IMR-90 (cell line): ENCODE data around the gene NABP1. TPM values are rescaled to one million over a fixed set of nuclear protein-coding genes. Genes with fewer than 3 reads are reported as not detected.

Source experiments
- ATAC-seq: fragments of 200-7000 bp; cut with Tn5 transposase; 2 replicates; pipeline ENCODE4 v1.9.1; 2020; ENCODE audit warnings: low read depth, mild to moderate bottlenecking, moderate library complexity
- BruUV-seq: library from RNA; stranded (reverse); fragments of 400-500 nt; replicated peaks from 2 replicates; lab custom pipeline; 2021; lab: Mats Ljungman, UMichigan
- CTCF ChIA-PET: fragments of 300-600 bp; formaldehyde crosslinking; extraction: SDS; loops from one replicate; lab custom pipeline; 2021; ENCODE audit warnings: antibody characterized with exemption; lab: Yijun Ruan, JAX
- POLR2A ChIA-PET: fragments of 300-600 bp; sonication (Branson Sonifier 250); formaldehyde crosslinking; loops from one replicate; lab custom pipeline; 2022; ENCODE audit warnings: antibody characterized with exemption; ENCODE audit not compliant: unreplicated experiment; lab: Charles Lee
- DNase-seq: peaks from one replicate; pipeline ENCODE4 v3.0.0; 2013
- H2AFZ ChIP-seq: replicated peaks from 2 replicates; pipeline ENCODE3; 2013; ENCODE audit warnings: low read length, mild to moderate bottlenecking; ENCODE audit not compliant: poor library complexity
- H2AK5ac ChIP-seq: 2 replicates; pipeline ENCODE4 v1.6.1; 2013; ENCODE audit warnings: low read depth, low read length, inconsistent platforms
- H2AK9ac ChIP-seq: replicated peaks from 2 replicates; pipeline ENCODE3; 2013; ENCODE audit warnings: mild to moderate bottlenecking, low read depth, low read length, moderate library complexity; ENCODE audit not compliant: poor library complexity
- H2BK120ac ChIP-seq: 2 replicates; pipeline ENCODE4 v1.6.1; 2013; ENCODE audit warnings: low read depth, low read length, inconsistent platforms
- H2BK15ac ChIP-seq: 3 replicates; pipeline ENCODE4 v1.6.1; 2013; ENCODE audit warnings: low read depth, low read length, inconsistent platforms
- H2BK20ac ChIP-seq: 2 replicates; pipeline ENCODE4 v1.6.1; 2013; ENCODE audit warnings: low read depth, mild to moderate bottlenecking, inconsistent platforms, low read length, moderate library complexity
- H2BK5ac ChIP-seq: 2 replicates; pipeline ENCODE4 v1.6.1; 2013; ENCODE audit warnings: mild to moderate bottlenecking, low read depth, low read length, inconsistent platforms; ENCODE audit not compliant: poor library complexity, severe bottlenecking
- H3K14ac ChIP-seq: replicated peaks from 2 replicates; pipeline ENCODE4 v1.6.1; 2013; ENCODE audit warnings: low read depth, low read length, inconsistent platforms
- H3K18ac ChIP-seq: 2 replicates; pipeline ENCODE4 v1.6.1; 2013; ENCODE audit warnings: low read depth, low read length, control low read depth
- H3K23ac ChIP-seq: 2 replicates; pipeline ENCODE4 v1.6.1; 2013; ENCODE audit warnings: low read depth, low read length, inconsistent platforms
- H3K27ac ChIP-seq: 2 replicates; pipeline ENCODE4 v1.5.1; 2013; ENCODE audit warnings: mild to moderate bottlenecking, control low read depth, low read length; ENCODE audit not compliant: insufficient read depth
- H3K27me3 ChIP-seq: 2 replicates; pipeline ENCODE4 v1.6.1; 2013; ENCODE audit warnings: low read length; ENCODE audit not compliant: control insufficient read depth, insufficient read depth
- H3K36me3 ChIP-seq: 2 replicates; pipeline ENCODE4 v1.6.1; 2013; ENCODE audit warnings: low read length, mixed read lengths; ENCODE audit not compliant: control insufficient read depth, insufficient read depth
- H3K4ac ChIP-seq: 2 replicates; pipeline ENCODE4 v1.6.1; 2013; ENCODE audit warnings: low read depth, low read length, inconsistent platforms
- H3K4me1 ChIP-seq: 2 replicates; pipeline ENCODE4 v1.6.1; 2013; ENCODE audit warnings: low read length, mixed read lengths; ENCODE audit not compliant: control insufficient read depth, insufficient read depth
- H3K4me2 ChIP-seq: 2 replicates; pipeline ENCODE4 v1.6.1; 2013; ENCODE audit warnings: low read depth, mild to moderate bottlenecking, control low read depth, low read length, moderate library complexity
- H3K4me3 ChIP-seq: 2 replicates; pipeline ENCODE4 v1.5.1; 2013; ENCODE audit warnings: low read depth, mild to moderate bottlenecking, control low read depth, low read length, moderate library complexity; ENCODE audit not compliant: insufficient read depth
- H3K56ac ChIP-seq: 2 replicates; pipeline ENCODE4 v1.6.1; 2013; ENCODE audit warnings: low read length, inconsistent platforms; ENCODE audit not compliant: insufficient read depth; ENCODE audit errors: extremely low read depth
- H3K79me1 ChIP-seq, 2 experiments: 2 replicates each; pipeline ENCODE4 v1.6.1; 2013; ENCODE audit warnings: low read length in 2 of 2, inconsistent platforms in 1 of 2, low read depth in 1 of 2
- H3K9ac ChIP-seq: 2 replicates; pipeline ENCODE4 v1.6.1; 2013; ENCODE audit warnings: low read depth, low read length, control low read depth
- H3K9me1 ChIP-seq: 2 replicates; pipeline ENCODE4 v1.6.1; 2013; ENCODE audit warnings: low read length, inconsistent platforms; ENCODE audit not compliant: insufficient read depth
- H3K9me3 ChIP-seq: 2 replicates; pipeline ENCODE4 v1.6.1; 2013; ENCODE audit warnings: low read length; ENCODE audit not compliant: control insufficient read depth, insufficient read depth
- H4K20me1 ChIP-seq: 2 replicates; pipeline ENCODE4 v1.6.1; 2013; ENCODE audit warnings: low read length, inconsistent platforms; ENCODE audit not compliant: insufficient read depth
- H4K5ac ChIP-seq: 2 replicates; pipeline ENCODE4 v1.6.1; 2013; ENCODE audit warnings: mild to moderate bottlenecking, low read depth, low read length, control low read depth
- H4K8ac ChIP-seq, 2 experiments: 2 replicates each; pipeline ENCODE4 v1.6.1; 2013; ENCODE audit warnings: low read depth in 2 of 2, low read length in 2 of 2, control low read depth in 1 of 2, inconsistent platforms in 1 of 2
- H4K91ac ChIP-seq: 2 replicates; pipeline ENCODE4 v1.6.1; 2013; ENCODE audit warnings: low read depth, low read length, inconsistent platforms; ENCODE audit not compliant: insufficient read depth
- CHD1 ChIP-seq: IDR thresholded peaks from 2 replicates; pipeline ENCODE4 v1.6.1; 2012; ENCODE audit warnings: low read depth, low read length, improper control_type of control experiment
- MAFK ChIP-seq: IDR thresholded peaks from 2 replicates; pipeline ENCODE4 v1.6.1; 2012; ENCODE audit warnings: low read depth, low read length, improper control_type of control experiment
- POLR2A ChIP-seq: IDR thresholded peaks from 2 replicates; pipeline ENCODE4 v1.6.1; 2012; ENCODE audit warnings: mild to moderate bottlenecking, low read depth, low read length
- RCOR1 ChIP-seq: IDR thresholded peaks from 2 replicates; pipeline ENCODE4 v1.6.1; 2012; ENCODE audit warnings: mild to moderate bottlenecking, low read length, improper control_type of control experiment; ENCODE audit not compliant: insufficient replicate concordance
- dilution Hi-C: fragments of 300-500 bp; cut with HindIII; formaldehyde crosslinking; loops from one replicate; pipeline ENCODE4 v1.14.3; 2018; ENCODE audit warnings: low sequenced_read_pairs; ENCODE audit not compliant: unreplicated experiment
- in situ Hi-C: fragments of 300-500 bp; cut with MboI; formaldehyde crosslinking; loops from 3 replicates; pipeline ENCODE4 v1.14.3; 2019; ENCODE audit warnings: low sequenced_read_pairs, inconsistent platforms, mixed read lengths
- intact Hi-C: fragments of 100-400 bp; cut with micrococcal nuclease; formaldehyde crosslinking; loops from 2 replicates; pipeline ENCODE4 v1.10.0; 2022
- polyA plus RNA-seq, 3 experiments: library from polyadenylated mRNA; depleted of rRNA; stranded (reverse); fragments of >200 nt; gene quantifications; 2 replicates each; pipeline ENCODE4 v1.2.3, GENCODE V29; 2012; ENCODE audit warnings: low replicate concordance in 1 of 3
- total RNA-seq: library from RNA; depleted of rRNA; stranded (reverse); fragments of >200 nt; gene quantifications from 2 replicates; pipeline ENCODE4 v1.2.3, GENCODE V29; 2012

Gene NABP1
- total and polyA plus RNA-seq, 2 of the 4 experiments (the other 2 are of a cell fraction), result 57.7 to 73.3 TPM

DNA sequence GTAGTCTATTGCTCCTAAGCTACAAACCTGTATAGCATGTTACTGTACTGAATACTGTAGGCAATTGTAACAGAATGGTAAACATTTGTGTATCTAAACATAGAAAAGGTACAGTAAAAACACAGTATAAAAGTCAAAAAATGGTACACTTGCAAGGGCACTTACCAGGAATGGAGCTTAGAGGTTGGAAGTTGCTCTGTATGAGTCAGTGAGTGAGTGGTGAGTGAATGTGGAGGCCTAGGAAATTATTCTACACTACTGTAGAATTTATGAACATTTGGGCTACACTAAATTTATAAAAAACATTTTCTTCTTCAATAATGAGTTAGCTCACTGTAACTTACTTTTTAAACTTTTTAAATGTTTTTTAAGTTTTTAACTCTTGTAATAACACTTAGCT, 19.0 kb downstream of the NABP1 start:
- ATAC-seq, result no peak
- no peak overlapping the region for H3K4me3 ChIP-seq
- H2BK5ac ChIP-seq, result peak overlapping the region; percentile 33
- no peak overlapping the region for H4K91ac ChIP-seq
- H4K5ac ChIP-seq, result no peak overlapping the region
- H2BK15ac ChIP-seq, result no peak overlapping the region
- no peak overlapping the region for H3K23ac ChIP-seq
- no peak overlapping the region for H2BK20ac ChIP-seq
- peaks cover 5% of the 10 kb centered on the region; the same call in 1 of the 2 replicates for H3K4me1 ChIP-seq
- no peak overlapping the region for H2AFZ ChIP-seq
- H3K9me1 ChIP-seq, result peaks cover 3% of the 10 kb centered on the region
- no peak overlapping the region for H3K9ac ChIP-seq
- H2BK120ac ChIP-seq, result no peak overlapping the region
- no peak for DNase-seq
- H2AK9ac ChIP-seq, result no peak overlapping the region
- no peaks in the 10 kb centered on the region for H3K27me3 ChIP-seq
- H3K4ac ChIP-seq, result no peak overlapping the region
- no peaks in the 10 kb centered on the region for H3K9me3 ChIP-seq
- H3K56ac ChIP-seq, result no peak overlapping the region
- TF ChIP-seq RCOR1, result no peak
- no peak for TF ChIP-seq MAFK
- TF ChIP-seq POLR2A, result peak; percentile 17; the same call in 1 of the 2 replicates
- TF ChIP-seq CHD1, result no peak
- H3K27ac ChIP-seq, result no peak overlapping the region
- in situ Hi-C loops (no loop called here), intact Hi-C loops (no loop called here), dilution Hi-C loops (no loop called here)
- H2AK5ac ChIP-seq, result no peak overlapping the region
- no peak overlapping the region for H3K14ac ChIP-seq
- 0 out of 4 replicates have a peak, but pooled peaks cover 0 to under 1% of the 10 kb centered on the region in 2 experiments for H3K79me1 ChIP-seq
- H4K8ac ChIP-seq, result no peak overlapping the region
- POLR2A ChIA-PET, result interaction anchor here (0.6 to 1.7 kb wide), 8 partner anchors 32 to 683 kb away, joined by 3 to 10 read pairs (median 4); no protein-coding TSS in a partner anchor
- no peak overlapping the region for H3K18ac ChIP-seq
- H3K36me3 ChIP-seq, result no peaks in the 10 kb centered on the region
- peaks cover 10% of the 10 kb centered on the region; the same call in 1 of the 2 replicates for H4K20me1 ChIP-seq
- BruUV-seq, result no TSS peak
- H3K4me2 ChIP-seq, result no peak overlapping the region
- CTCF ChIA-PET, result interaction anchor here (0.6 kb wide), 1 partner anchor 116 kb away, joined by 6 read pairs; no protein-coding TSS in a partner anchor
